ENCODE measurements around the gene FABP1. TPM values are rescaled to one million over a fixed set of nuclear protein-coding genes. Genes with fewer than 3 reads are reported as not detected.

Gene FABP1
- total RNA-seq, 1 experiment from 2014 or later, result not detected

GRCh38 chr2:88148929-88149438 lies 21.1 kb upstream of the FABP1 start:
- H3K4me3 ChIP-seq, result no peak overlapping the region
- H3K4me1 ChIP-seq (replicated peaks), result no peaks in the 10 kb centered on the region
- no peaks in the 10 kb centered on the region for H3K9me3 ChIP-seq (replicated peaks)
- H3K36me3 ChIP-seq, result no peaks in the 10 kb centered on the region
- no peak overlapping the region for H3K27ac ChIP-seq
- no peaks in the 10 kb centered on the region for H3K27me3 ChIP-seq (replicated peaks)
- DNase-seq (ENCODE audit: low read depth in 1 of 2, low spot score in 2 of 2), result no peak

- no peaks in the 10 kb centered on the region for H3K9me3 ChIP-seq (replicated peaks)
- no peak overlapping the region for H3K27ac ChIP-seq
- no peaks in the 10 kb centered on the region for H3K4me1 ChIP-seq (replicated peaks)
- no peaks in the 10 kb centered on the region for H3K36me3 ChIP-seq
- H3K4me3 ChIP-seq, result no peak overlapping the region
- H3K27me3 ChIP-seq (replicated peaks), result no peaks in the 10 kb centered on the region
- DNase-seq (ENCODE audit: low read depth in 1 of 2, low spot score in 2 of 2), result no peak
Measured at GRCh38 chr2:88147145-88147544, 19.3 kb upstream of the FABP1 start.

- Histone ChIP-seq H3K4me1 (replicated peaks) (no peaks in the 10 kb centered on the region), H3K27ac (no peak overlapping the region), H3K27me3 (replicated peaks) (peaks cover 4% of the 10 kb centered on the region; the same call in 1 of the 2 replicates), H3K4me3 (no peak overlapping the region), H3K9me3 (replicated peaks) (no peaks in the 10 kb centered on the region), H3K36me3 (no peaks in the 10 kb centered on the region)
- DNase-seq (ENCODE audit: low read depth in 1 of 2, low spot score in 2 of 2), result no peak
Measured at GRCh38 chr2:88146590-88146989, 18.7 kb upstream of the FABP1 start.

GRCh38 chr2:88144914-88145497 lies 17.1 kb upstream of the FABP1 start:
- no peaks in the 10 kb centered on the region for H3K9me3 ChIP-seq (replicated peaks)
- H3K36me3 ChIP-seq, result no peaks in the 10 kb centered on the region
- H3K27ac ChIP-seq, result no peak overlapping the region
- no peak for DNase-seq (ENCODE audit: low read depth in 1 of 2, low spot score in 2 of 2)
- peaks cover 6% of the 10 kb centered on the region; the same call in 1 of the 2 replicates for H3K27me3 ChIP-seq (replicated peaks)
- no peak overlapping the region for H3K4me3 ChIP-seq
- no peaks in the 10 kb centered on the region for H3K4me1 ChIP-seq (replicated peaks)

GRCh38 chr2:88144271-88144670 lies 16.4 kb upstream of the FABP1 start:
- DNase-seq (ENCODE audit: low read depth in 1 of 2, low spot score in 2 of 2), result no peak
- H3K9me3 ChIP-seq (replicated peaks), result no peaks in the 10 kb centered on the region
- H3K4me1 ChIP-seq (replicated peaks), result no peaks in the 10 kb centered on the region
- no peak overlapping the region for H3K27ac ChIP-seq
- no peaks in the 10 kb centered on the region for H3K36me3 ChIP-seq
- peaks cover 8% of the 10 kb centered on the region; the same call in 1 of the 2 replicates for H3K27me3 ChIP-seq (replicated peaks)
- H3K4me3 ChIP-seq, result no peak overlapping the region

GRCh38 chr2:88141952-88142351 lies 14.1 kb upstream of the FABP1 start:
- no peaks in the 10 kb centered on the region for H3K9me3 ChIP-seq (replicated peaks)
- H3K27ac ChIP-seq, result no peak overlapping the region
- no peak overlapping the region for H3K4me3 ChIP-seq
- DNase-seq (ENCODE audit: low read depth in 1 of 2, low spot score in 2 of 2), result no peak
- H3K4me1 ChIP-seq (replicated peaks), result no peaks in the 10 kb centered on the region
- peaks cover 12% of the 10 kb centered on the region; the same call in 1 of the 2 replicates for H3K27me3 ChIP-seq (replicated peaks)
- no peaks in the 10 kb centered on the region for H3K36me3 ChIP-seq

- H3K4me3 ChIP-seq, result no peak overlapping the region
- no peaks in the 10 kb centered on the region for H3K9me3 ChIP-seq (replicated peaks)
- no peaks in the 10 kb centered on the region for H3K4me1 ChIP-seq (replicated peaks)
- H3K27me3 ChIP-seq (replicated peaks), result peaks cover 16% of the 10 kb centered on the region; the same call in 1 of the 2 replicates
- no peak overlapping the region for H3K27ac ChIP-seq
- DNase-seq (ENCODE audit: low read depth in 1 of 2, low spot score in 2 of 2), result no peak
- no peaks in the 10 kb centered on the region for H3K36me3 ChIP-seq
Measured at GRCh38 chr2:88139804-88140203, 11.9 kb upstream of the FABP1 start.

- no peaks in the 10 kb centered on the region for H3K4me1 ChIP-seq (replicated peaks)
- no peak for DNase-seq (ENCODE audit: low read depth in 1 of 2, low spot score in 2 of 2)
- H3K36me3 ChIP-seq, result no peaks in the 10 kb centered on the region
- no peak overlapping the region for H3K4me3 ChIP-seq
- no peaks in the 10 kb centered on the region for H3K9me3 ChIP-seq (replicated peaks)
- H3K27me3 ChIP-seq (replicated peaks), result peaks cover 16% of the 10 kb centered on the region; the same call in 1 of the 2 replicates
- no peak overlapping the region for H3K27ac ChIP-seq
Measured at GRCh38 chr2:88139203-88139702, 11.4 kb upstream of the FABP1 start.

GRCh38 chr2:88137833-88138232 lies 10.0 kb upstream of the FABP1 start:
- Histone ChIP-seq H3K27me3 (replicated peaks) (peaks cover 16% of the 10 kb centered on the region; the same call in 1 of the 2 replicates), H3K9me3 (replicated peaks) (no peaks in the 10 kb centered on the region), H3K27ac (no peak overlapping the region), H3K36me3 (no peaks in the 10 kb centered on the region), H3K4me1 (replicated peaks) (no peaks in the 10 kb centered on the region), H3K4me3 (no peak overlapping the region)
- no peak for DNase-seq (ENCODE audit: low read depth in 1 of 2, low spot score in 2 of 2)

GRCh38 chr2:88136817-88137216 lies 9.0 kb upstream of the FABP1 start:
- no peak overlapping the region for H3K27ac ChIP-seq
- no peaks in the 10 kb centered on the region for H3K9me3 ChIP-seq (replicated peaks)
- H3K27me3 ChIP-seq (replicated peaks), result peaks cover 14% of the 10 kb centered on the region; the same call in 1 of the 2 replicates
- no peaks in the 10 kb centered on the region for H3K4me1 ChIP-seq (replicated peaks)
- no peak overlapping the region for H3K4me3 ChIP-seq
- DNase-seq (ENCODE audit: low read depth in 1 of 2, low spot score in 2 of 2), result no peak
- H3K36me3 ChIP-seq, result no peaks in the 10 kb centered on the region

- Histone ChIP-seq H3K27me3 (replicated peaks) (0 out of 2 replicates have a peak, but pooled peaks cover 6% of the 10 kb centered on the region), H3K4me3 (no peak overlapping the region), H3K36me3 (no peaks in the 10 kb centered on the region), H3K27ac (no peak overlapping the region), H3K4me1 (replicated peaks) (no peaks in the 10 kb centered on the region), H3K9me3 (replicated peaks) (no peaks in the 10 kb centered on the region)
- DNase-seq (ENCODE audit: low read depth in 1 of 2, low spot score in 2 of 2), result no peak
Measured at GRCh38 chr2:88133875-88134274, 6.0 kb upstream of the FABP1 start.

- H3K27me3 ChIP-seq (replicated peaks), result 0 out of 2 replicates have a peak, but pooled peaks cover 4% of the 10 kb centered on the region
- no peaks in the 10 kb centered on the region for H3K36me3 ChIP-seq
- H3K9me3 ChIP-seq (replicated peaks), result no peaks in the 10 kb centered on the region
- H3K27ac ChIP-seq, result no peak overlapping the region
- no peak overlapping the region for H3K4me3 ChIP-seq
- no peak for DNase-seq (ENCODE audit: low read depth in 1 of 2, low spot score in 2 of 2)
- no peaks in the 10 kb centered on the region for H3K4me1 ChIP-seq (replicated peaks)
Measured at GRCh38 chr2:88131999-88132368, 4.1 kb upstream of the FABP1 start.

GRCh38 chr2:88131201-88131998 lies 3.5 kb upstream of the FABP1 start:
- Histone ChIP-seq H3K4me1 (replicated peaks) (no peaks in the 10 kb centered on the region), H3K36me3 (no peaks in the 10 kb centered on the region), H3K4me3 (no peak overlapping the region), H3K27ac (no peak overlapping the region), H3K9me3 (replicated peaks) (no peaks in the 10 kb centered on the region), H3K27me3 (replicated peaks) (0 out of 2 replicates have a peak, but pooled peaks cover 3% of the 10 kb centered on the region)
- no peak for DNase-seq (ENCODE audit: low read depth in 1 of 2, low spot score in 2 of 2)
